ENCODE measurements around the gene TTYH1. TPM values are rescaled to one million over a fixed set of nuclear protein-coding genes. Genes with fewer than 3 reads are reported as not detected.

The TTYH1 gene
- total RNA-seq, 6 experiments from 2014 or later: 0.30 to 0.93 (median 0.35) TPM; not detected in 1

DNA sequence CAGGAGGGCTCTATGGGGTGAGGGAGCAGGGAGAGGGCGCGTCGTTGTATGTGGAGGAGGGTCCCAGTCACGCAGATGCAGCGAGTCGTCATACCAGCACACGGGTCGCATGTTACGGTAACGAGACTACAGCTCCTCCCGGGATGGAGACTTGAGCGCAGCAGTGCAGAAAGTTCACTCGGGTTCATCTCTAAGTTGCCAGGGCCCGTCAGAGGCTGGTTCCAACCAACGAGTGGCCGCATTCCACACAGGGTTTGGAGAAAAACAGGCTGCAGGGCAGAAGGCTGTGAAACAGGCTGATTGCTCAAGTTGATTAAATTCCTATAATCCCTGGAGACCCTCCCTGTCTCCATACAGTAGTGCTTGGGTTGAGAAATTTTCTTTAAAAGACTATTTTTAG is 21.9 kb upstream of the TTYH1 start:
- intact Hi-C loops (cut with DNase I): no loop called here
- TF ChIP-seq, protein P1, sequence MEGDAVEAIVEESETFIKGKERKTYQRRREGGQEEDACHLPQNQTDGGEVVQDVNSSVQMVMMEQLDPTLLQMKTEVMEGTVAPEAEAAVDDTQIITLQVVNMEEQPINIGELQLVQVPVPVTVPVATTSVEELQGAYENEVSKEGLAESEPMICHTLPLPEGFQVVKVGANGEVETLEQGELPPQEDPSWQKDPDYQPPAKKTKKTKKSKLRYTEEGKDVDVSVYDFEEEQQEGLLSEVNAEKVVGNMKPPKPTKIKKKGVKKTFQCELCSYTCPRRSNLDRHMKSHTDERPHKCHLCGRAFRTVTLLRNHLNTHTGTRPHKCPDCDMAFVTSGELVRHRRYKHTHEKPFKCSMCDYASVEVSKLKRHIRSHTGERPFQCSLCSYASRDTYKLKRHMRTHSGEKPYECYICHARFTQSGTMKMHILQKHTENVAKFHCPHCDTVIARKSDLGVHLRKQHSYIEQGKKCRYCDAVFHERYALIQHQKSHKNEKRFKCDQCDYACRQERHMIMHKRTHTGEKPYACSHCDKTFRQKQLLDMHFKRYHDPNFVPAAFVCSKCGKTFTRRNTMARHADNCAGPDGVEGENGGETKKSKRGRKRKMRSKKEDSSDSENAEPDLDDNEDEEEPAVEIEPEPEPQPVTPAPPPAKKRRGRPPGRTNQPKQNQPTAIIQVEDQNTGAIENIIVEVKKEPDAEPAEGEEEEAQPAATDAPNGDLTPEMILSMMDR (IDR thresholded peaks at IDR 0.05): no peak
- no peak for TF ChIP-seq POLR2A (IDR thresholded peaks at IDR 0.05)
- Histone ChIP-seq H3K27me3 (peaks cover 0 to 5% of the 10 kb centered on the region in 2 donors), H3K9me3 (no peaks in the 10 kb centered on the region), H3K27ac (no peak overlapping the region), H3K36me3 (no peaks in the 10 kb centered on the region), H3K4me1 (no peaks in the 10 kb centered on the region), H3K4me3 (no peak overlapping the region)
- 69% methylated on average over 4 of the region's 16 CpGs for WGBS (ENCODE audit: insufficient coverage, low coverage, low lambda C conversion rate, missing lambda C conversion rate)
- DNase-seq (no peak), ATAC-seq (no peak)

DNA sequence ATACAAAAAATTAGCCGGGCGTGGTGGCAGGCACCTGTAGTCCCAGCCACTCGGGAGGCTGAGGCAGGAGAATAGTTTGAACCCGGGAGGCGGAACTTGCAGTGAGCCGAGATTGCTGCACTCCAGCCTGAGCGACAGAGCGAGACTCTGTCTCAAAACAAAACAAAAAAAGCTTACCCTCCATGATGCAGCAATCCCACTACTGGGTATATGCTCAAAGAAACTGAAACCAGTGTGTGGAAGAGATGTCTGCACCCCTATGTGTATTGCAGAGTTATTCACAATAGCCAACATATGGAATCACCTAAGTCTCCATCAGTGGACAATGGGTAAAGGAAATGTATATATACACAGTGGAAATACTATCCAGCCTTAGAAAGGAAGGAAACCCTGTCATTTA is 19.6 kb upstream of the TTYH1 start:
- Histone ChIP-seq H3K27me3 (no peaks in the 10 kb centered on the region), H3K9me3 (no peaks in the 10 kb centered on the region), H3K4me1 (no peaks in the 10 kb centered on the region), H3K36me3 (no peaks in the 10 kb centered on the region), H3K27ac (no peak overlapping the region), H3K4me3 (no peak overlapping the region)
- 77% methylated on average over 8 of the region's 8 CpGs for WGBS (ENCODE audit: insufficient coverage, low coverage, low lambda C conversion rate, missing lambda C conversion rate)
- ATAC-seq: no peak
- TF ChIP-seq, protein P1 (IDR thresholded peaks at IDR 0.05): no peak
- TF ChIP-seq POLR2A (IDR thresholded peaks at IDR 0.05): no peak
- intact Hi-C loops (cut with DNase I): no loop called here
- DNase-seq: no peak

GRCh38 chr19:54399189-54399588 is 16.1 kb upstream of the TTYH1 start:
- ATAC-seq: no peak
- Histone ChIP-seq H3K4me3 (no peak overlapping the region), H3K36me3 (no peaks in the 10 kb centered on the region), H3K27me3 (no peaks in the 10 kb centered on the region), H3K9me3 (no peaks in the 10 kb centered on the region), H3K27ac (no peak overlapping the region), H3K4me1 (no peaks in the 10 kb centered on the region)
- DNase-seq: no peak
- TF ChIP-seq, protein P1 (IDR thresholded peaks at IDR 0.05): no peak
- no peak for TF ChIP-seq POLR2A (IDR thresholded peaks at IDR 0.05)
- WGBS (ENCODE audit: insufficient coverage, low coverage, low lambda C conversion rate, missing lambda C conversion rate): 53% methylated on average over 2 of the region's 2 CpGs
- intact Hi-C loops (cut with DNase I): no loop called here

DNA sequence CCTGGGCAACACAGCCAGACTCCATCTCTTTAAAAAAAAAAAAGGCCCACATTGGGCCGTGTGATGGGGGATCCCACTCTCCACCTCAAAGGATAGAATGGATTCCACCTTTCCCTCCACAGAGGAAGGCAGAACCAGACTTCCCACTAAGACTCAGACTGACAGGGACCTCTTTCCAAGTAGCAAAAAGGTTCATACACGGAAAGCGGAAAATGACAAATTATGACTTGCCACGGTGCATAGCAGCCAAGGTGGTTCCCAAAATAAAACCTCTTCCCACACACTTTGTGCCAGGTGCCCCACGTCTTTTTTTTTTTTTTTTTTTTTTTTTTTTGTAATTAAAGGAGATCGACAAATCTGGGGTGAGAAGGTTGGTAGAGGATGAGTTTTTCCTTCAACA is 14.4 kb upstream of the TTYH1 start:
- no peak for ATAC-seq

GRCh38 chr19:54403054-54403453 is 12.2 kb upstream of the TTYH1 start:
- DNase-seq (no peak), ATAC-seq (no peak)
- H3K4me3 ChIP-seq: no peak overlapping the region

More for the DNA sequence above, 14.4 kb upstream of the TTYH1 start:
- intact Hi-C loops (cut with DNase I): no loop called here
- no peak for TF ChIP-seq POLR2A (IDR thresholded peaks at IDR 0.05)
- no peaks in the 10 kb centered on the region for H3K4me1 ChIP-seq
- no peak for DNase-seq
- 59% methylated on average over 6 of the region's 6 CpGs for WGBS (ENCODE audit: insufficient coverage, low coverage, low lambda C conversion rate, missing lambda C conversion rate)
- H3K27ac ChIP-seq: no peak overlapping the region
- no peaks in the 10 kb centered on the region for H3K9me3 ChIP-seq
- H3K36me3 ChIP-seq: no peaks in the 10 kb centered on the region
- no peaks in the 10 kb centered on the region for H3K27me3 ChIP-seq
- H3K4me3 ChIP-seq: no peak overlapping the region

More at GRCh38 chr19:54403054-54403453, 12.2 kb upstream of the TTYH1 start:
- Histone ChIP-seq H3K27ac (no peak overlapping the region), H3K4me1 (no peaks in the 10 kb centered on the region), H3K36me3 (no peaks in the 10 kb centered on the region), H3K9me3 (no peaks in the 10 kb centered on the region), H3K27me3 (no peaks in the 10 kb centered on the region)
- no peak for TF ChIP-seq POLR2A (IDR thresholded peaks at IDR 0.05)
- TF ChIP-seq, protein P1 (IDR thresholded peaks at IDR 0.05): no peak
- WGBS (ENCODE audit: insufficient coverage, low coverage, low lambda C conversion rate, missing lambda C conversion rate): 65% methylated on average over 8 of the region's 8 CpGs
- intact Hi-C loops (cut with DNase I): no loop called here
